ENCODE data around the gene DYNC1LI2.
"Not testable (repeated sequence)": the region's sequence is repeated elsewhere in the genome, so short reads cannot be mapped to it uniquely, and the experiment has no call there.

Gene DYNC1LI2

DNA sequence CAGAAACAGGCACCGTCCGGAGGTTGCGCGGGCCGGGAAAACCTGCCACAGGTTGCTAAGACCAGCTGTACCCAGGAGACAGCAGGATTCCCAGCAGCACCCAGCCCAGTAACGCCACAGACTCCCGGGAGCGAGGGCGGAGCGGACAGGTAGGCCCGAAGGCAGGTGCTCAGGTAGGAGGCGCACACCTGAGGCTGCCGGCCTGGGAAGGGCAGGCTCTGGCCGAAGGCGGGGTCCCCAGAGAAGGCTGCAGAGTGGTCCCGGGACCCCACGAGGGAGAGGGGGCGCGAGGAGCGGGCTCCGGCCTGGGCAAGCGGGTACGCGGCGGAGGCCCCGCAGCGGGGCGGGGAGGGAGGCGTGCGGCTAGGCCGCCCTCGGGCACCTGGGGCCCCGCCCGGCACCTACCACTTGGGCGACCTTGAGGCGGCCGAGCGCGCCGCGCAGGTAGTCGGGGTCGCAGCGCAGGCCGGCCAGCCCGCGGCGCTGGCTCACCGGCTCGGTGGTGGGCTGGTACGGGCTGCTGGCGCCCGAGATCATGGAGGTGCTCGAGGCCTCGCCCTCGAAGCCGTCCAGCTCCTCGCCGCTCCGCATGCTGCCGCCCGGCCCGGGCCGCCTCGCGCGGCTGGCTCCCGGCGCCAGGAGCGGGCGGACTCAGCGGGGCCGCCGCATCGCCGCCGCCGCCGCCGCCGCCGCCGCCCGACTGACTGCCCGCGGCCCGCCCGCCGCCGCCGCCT lies 55.3 kb downstream of the DYNC1LI2 start:
- DNase-seq, result no peak

DNA sequence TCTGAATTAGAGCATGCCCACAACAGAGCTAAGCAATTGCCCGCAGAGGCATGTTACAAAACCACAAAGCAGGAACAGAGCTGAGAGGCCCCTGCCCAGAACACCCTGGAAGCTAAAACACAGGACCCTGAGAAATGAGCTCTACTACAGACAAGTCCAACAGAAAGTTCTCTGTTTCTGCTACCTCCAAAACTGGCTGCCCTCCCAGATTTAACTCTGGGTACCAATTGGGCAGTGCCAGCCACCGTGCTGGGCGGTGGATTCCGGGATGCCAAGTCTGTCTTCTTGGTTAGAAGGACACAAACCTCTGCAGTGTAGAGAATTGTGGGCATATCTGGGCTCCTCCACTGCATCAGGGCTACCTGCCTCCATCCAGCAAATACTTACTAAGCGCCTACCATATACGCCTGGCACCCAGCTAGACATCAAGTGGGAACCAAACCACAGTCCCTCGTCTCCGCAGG lies 55.9 kb downstream of the DYNC1LI2 start:
- DNase-seq, result no peak

DNA sequence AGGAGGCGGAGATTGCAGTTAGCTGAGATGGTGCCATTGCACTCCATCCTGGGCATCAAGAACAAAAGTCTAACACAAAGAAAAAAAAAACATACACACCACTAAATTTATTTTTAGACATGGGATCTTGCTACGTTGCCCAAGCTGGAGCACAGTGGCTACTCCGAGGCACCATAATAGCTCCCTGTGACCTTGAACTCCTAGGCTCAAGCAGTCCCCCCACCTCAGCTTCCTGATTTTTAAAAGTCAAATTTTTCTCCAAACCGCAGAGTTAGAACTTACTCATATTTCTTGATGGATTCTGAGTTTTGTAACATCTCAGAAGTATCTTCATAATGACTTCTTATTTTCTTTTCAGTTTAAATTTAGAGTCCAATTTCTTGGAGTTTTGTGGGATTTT lies 58.3 kb downstream of the DYNC1LI2 start:
- DNase-seq, result no peak

DNA sequence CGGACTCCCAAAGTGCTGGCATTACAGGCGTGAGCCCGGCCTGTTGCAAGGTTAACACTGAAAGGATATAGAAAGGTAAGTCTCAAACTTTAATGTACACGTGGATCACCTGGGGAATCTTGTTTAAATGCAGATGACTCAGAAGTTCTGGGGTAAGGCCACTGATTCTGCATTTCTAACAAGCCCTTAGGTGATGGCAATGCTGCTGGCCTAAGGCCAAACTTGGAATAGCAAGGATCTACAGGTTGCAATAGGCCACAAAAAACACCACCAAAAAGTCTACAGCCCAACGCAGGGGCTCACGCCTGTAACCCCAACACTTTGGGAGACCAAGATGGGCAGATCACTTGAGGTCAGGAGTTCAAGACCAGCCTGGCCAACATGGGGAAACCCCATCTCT lies 59.1 kb downstream of the DYNC1LI2 start:
- no peak for DNase-seq

DNA sequence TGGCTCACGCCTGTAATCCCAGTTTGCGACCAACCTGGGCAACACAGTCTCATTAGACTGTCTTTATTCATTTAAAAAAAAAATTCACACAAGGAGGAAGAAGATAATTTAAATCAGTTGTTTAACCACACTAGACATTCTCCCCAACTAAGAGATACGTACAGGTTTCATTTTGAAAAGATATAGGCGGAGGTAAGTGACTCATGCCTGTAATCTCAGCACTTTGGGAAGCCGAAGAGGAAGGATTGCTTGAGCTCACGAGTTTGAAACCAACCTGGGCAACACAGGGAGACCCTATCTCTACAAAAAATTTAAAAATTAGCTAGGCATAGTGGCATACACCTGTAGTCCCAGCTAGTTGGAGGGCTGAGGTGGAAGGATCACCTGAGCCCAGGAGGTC lies 60.2 kb downstream of the DYNC1LI2 start:
- DNase-seq, result no peak

DNA sequence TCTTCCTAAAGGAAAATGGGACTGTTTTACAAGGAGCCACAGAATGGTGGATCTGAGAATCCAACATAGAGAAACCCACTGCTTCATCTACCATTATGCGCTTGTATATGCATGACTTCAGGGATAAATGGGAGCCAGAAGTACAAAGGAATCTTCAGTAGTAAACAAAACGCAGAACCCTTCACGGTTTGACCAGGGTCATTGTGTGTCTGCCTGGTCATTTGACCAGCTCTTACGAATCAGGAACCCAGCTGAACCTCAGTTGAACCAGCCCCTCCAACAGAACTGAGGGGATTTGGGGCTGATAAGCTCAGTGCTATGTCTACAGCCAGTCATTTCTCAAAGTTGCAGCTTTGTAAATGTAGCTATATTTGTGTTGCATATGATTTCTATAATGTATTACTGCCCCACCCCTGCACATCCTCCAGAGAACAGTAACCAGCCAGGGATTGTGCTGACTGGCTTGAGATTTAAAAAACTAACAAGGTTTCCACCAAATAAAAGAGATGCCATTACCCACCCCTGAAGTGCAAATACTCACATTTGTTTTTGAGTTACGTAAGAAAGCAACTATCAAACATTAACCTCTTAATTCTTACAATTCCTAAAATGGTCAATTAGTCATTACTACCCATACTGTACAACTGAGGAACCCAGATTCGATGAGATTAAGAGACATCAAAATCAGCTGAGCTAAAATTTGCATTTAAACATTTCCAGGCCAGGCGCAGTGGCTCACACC lies 61.1 kb downstream of the DYNC1LI2 start:
- DNase-seq, result no peak

DNA sequence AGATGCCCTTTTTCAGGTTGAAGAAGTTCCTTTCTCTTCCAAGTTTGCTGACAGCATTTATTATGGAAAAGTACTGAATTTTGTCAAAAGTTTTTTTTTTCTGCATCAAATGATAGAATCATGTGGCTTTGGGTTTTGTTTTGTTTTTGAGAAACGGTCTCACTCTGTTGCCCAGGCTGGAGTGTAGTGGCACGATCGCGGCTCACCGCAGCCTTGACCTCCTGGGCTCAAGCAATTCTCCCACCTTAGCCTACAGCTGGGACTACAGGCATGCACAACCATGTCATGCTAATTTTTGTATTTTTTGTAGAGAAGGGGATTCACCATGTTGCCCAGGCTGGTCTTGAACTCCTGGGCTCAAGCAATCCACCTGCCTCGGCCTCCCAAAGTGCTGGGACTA lies 62.1 kb downstream of the DYNC1LI2 start:
- DNase-seq, result no peak

DNA sequence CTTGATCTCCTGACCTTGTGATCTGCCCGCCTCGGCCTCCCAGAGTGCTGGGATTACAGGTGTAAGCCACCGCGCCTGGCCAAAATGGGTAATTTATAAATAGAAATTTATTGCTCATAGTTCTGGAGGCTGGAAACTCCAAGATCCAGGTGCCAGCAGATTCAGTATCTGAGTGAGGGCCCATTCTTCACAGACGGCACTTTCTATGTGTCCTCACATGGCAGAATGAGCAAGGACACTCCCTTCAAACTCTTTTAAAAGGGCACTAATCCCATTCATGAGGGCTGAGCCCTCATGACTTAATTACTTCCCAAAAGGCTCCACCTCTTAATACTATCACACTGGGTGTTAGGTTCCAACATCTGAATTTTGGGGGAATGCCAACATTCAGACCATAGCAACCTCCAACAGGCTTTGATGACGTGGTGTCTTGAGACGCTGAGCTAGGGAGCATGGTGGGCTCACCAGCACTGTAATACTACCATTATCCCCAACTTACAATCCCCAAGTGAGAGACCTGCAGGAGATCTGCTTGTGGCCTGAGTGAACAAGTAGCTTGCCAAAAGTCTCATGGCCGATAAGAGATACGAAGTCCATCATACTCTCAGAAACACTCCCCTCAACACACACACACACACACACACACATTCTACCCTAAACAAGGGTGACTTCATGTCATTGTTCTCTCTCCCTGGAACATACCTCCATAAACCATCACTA lies 63.3 kb downstream of the DYNC1LI2 start:
- no peak for DNase-seq

DNA sequence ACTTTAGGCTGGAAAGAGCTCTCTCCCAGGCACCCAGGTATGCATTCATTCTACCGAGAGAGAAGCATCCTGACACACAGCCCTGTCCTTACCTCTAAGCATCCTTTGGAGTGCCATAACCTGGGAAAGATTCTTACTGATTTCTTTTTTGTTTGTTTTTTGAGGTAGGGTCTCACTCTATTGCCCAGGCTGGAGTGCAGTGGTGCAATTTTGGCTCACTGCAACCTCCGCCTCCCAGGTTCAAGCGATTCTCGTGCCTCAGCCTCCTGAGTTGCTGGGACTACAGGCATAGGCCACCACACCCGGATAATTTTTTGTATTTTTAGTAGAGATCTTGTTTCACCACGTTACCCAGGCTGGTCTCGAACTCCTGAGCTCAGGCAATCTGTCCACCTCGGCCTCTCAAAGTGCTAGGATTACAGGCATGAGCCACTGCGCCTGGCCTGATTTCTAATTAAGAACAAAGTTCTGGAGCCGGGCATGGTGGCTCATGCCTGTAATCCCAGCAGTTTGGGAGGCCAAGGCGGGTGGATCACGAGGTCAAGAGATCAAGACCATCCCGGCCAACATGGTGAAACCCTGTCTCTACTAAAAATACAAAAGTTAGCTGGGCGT lies 65.8 kb downstream of the DYNC1LI2 start:
- DNase-seq, result not testable (repeated sequence)

DNA sequence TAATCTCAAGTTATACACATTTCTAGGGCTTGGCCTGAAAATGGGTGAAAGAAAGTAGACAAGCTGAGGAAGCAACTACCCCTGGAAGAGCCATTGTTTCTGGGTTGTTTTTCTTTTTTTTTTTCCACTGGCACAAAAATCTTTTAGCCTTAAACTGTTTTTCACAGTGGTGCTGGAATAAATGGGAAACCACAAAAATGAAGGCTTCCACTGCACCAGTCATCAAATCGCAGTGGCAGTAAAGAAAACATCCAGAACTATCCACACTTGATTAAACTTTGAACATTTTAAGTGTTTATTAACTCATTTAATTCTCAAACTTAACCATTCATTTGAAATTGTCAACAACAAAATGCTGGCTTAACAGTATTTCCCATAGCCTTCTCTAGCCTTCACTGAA lies 69.1 kb downstream of the DYNC1LI2 start:
- DNase-seq, result no peak

DNA sequence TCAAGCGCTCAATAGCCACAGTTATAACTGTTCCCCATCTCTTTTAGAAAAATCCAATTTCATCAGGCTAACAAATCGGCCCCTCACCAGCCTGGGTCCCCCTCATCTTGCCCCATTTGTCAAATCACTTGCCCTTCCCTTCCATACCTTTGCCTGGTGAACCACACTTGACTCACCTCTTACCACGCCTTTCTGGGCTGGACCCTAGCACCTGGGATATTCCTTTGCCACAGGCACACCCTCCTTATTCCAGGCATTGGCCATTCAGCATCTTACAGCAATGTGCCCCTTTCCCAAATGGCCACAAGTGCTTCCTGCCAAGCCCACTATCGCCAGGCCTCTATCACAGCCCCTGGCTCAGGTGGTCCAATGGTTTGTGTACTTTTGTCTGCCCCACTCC lies 69.7 kb downstream of the DYNC1LI2 start:
- DNase-seq, result no peak

DNA sequence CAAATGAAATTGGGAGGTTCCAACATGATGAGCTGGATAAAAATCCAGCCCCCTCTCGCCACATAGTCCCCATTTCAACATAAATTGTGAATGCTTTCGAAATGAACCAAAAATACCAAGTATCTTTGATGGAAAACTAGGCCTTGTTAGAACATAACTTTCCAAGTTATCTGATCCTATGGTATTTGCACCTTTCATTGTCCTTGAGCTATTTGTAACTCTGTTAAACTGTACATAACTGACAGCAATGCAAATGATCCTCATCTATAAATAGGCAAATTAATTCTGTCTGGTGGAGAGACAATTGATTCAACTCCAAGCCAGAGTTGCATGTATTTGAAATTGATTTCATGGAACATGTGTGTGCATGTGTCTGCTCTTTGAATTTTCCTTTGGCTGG lies 73.1 kb downstream of the DYNC1LI2 start:
- no peak for DNase-seq

DNA sequence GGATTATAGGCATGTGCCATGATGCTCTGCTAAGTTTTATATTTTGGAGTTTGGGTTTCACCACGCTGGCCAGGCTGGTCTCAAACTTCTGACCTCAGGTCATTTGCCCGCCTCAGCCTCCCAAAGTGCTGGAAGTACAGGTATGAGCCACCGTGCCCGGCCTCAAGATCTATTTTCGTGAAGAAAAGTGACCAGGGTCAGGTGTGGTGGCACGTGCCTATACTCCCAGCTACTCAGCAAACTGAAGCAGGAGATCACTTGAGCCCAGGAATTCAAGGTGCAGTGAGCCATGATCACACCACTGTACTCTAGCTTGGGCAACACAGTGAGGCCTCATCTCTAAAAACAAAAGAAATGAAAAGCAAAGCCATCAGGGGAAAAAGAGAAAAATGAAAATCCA lies 73.6 kb downstream of the DYNC1LI2 start:
- DNase-seq, result no peak

DNA sequence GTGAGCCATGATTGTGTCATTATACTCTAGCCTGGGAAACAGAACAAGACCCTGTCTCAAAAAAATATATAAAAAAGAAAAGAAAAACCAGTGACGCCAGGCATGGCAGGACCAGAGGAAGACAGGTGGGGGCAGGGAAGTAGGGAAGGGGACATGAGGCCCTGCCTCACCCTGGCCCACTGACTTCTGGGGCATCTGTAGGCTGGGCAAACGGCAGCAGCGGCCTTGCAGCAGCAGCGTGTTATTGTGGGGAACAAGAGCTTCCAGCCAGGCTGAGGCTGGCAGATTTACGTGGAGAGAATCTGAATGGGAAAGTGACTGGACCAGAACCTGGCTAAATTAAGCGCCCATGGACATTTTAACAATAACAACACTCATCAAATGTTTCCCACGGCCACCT lies 74.2 kb downstream of the DYNC1LI2 start:
- DNase-seq, result no peak

DNA sequence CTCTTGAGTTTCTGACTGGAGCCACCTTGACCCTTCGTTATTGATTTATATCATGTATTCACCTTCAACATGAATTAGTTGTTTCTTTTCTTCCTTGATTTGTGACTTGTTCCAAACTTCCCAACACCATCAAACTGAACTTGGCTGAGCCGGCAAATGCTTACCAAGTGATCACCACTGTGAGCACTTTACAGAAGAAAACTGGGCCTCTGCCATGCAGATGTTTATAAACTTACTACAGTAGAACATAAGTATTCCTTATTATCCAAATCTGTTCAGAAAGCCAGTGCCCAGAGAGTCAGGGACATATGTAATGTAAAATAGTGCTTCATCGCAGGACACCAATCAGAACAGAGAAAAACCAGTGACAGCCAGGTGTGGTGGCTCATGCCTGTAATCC lies 74.8 kb downstream of the DYNC1LI2 start:
- no peak for DNase-seq

DNA sequence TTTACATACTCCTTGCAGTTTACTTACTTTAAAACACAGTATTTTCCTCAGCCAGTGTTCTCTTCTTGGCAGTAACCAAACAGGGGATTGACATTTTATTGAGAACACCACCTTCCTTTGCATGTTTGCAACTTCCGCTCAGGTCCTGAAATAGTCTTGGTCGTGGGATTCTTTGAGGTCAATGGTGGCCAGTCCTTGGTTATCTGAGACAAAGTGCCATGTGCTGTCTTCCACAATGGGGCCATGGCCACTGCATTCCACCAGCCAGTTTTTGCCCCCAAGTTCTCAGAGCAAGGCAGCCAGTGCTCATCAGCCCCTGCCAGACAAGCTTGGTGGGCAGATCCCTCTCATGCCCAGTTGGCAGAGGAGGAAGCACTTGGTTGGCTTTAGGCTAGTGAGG lies 77.7 kb downstream of the DYNC1LI2 start:
- no peak for DNase-seq

Data from HCEC 1CT (cell line).